IPS-18a (cell line): ENCODE data around the gene SF1.

Experiments
- H3K27ac ChIP-seq: one replicate; pipeline ENCODE4 v1.5.1; 2013; ENCODE audit warnings: low read length
- H3K27me3 ChIP-seq: one replicate; pipeline ENCODE4 v1.6.1; 2013; ENCODE audit warnings: mild to moderate bottlenecking, low read length; ENCODE audit not compliant: control insufficient read depth, insufficient read depth
- H3K36me3 ChIP-seq: one replicate; pipeline ENCODE4 v1.6.1; 2013; ENCODE audit warnings: low read depth, low read length; ENCODE audit not compliant: control insufficient read depth
- H3K4me1 ChIP-seq: one replicate; pipeline ENCODE4 v1.6.1; 2013; ENCODE audit warnings: low read depth, low read length; ENCODE audit not compliant: control insufficient read depth
- H3K4me3 ChIP-seq: one replicate; pipeline ENCODE4 v1.5.1; 2013; ENCODE audit warnings: low read length
- H3K9ac ChIP-seq: one replicate; pipeline ENCODE4 v1.6.1; 2013; ENCODE audit warnings: mild to moderate bottlenecking, low read length, moderate library complexity
- H3K9me3 ChIP-seq: one replicate; pipeline ENCODE4 v1.6.1; 2013; ENCODE audit warnings: low read depth, low read length; ENCODE audit not compliant: control insufficient read depth

The SF1 gene

GRCh38 chr11:64772303-64773018 is 5.9 kb downstream of the SF1 start:
- no peak overlapping the region for H3K9ac ChIP-seq
- peaks cover 98% of the 10 kb centered on the region for H3K36me3 ChIP-seq
- H3K9me3 ChIP-seq, result no peaks in the 10 kb centered on the region
- no peak overlapping the region for H3K4me3 ChIP-seq
- H3K4me1 ChIP-seq, result peaks cover 5% of the 10 kb centered on the region
- no peak overlapping the region for H3K27ac ChIP-seq
- H3K27me3 ChIP-seq, result no peaks in the 10 kb centered on the region

- Histone ChIP-seq H3K4me3 (no peak overlapping the region), H3K4me1 (peaks cover 9% of the 10 kb centered on the region), H3K27me3 (no peaks in the 10 kb centered on the region), H3K9ac (no peak overlapping the region), H3K27ac (no peak overlapping the region), H3K9me3 (no peaks in the 10 kb centered on the region), H3K36me3 (peaks cover 99% of the 10 kb centered on the region)
These were observed 6.5 kb downstream of the SF1 start for GRCh38 chr11:64771861-64772260.

DNA sequence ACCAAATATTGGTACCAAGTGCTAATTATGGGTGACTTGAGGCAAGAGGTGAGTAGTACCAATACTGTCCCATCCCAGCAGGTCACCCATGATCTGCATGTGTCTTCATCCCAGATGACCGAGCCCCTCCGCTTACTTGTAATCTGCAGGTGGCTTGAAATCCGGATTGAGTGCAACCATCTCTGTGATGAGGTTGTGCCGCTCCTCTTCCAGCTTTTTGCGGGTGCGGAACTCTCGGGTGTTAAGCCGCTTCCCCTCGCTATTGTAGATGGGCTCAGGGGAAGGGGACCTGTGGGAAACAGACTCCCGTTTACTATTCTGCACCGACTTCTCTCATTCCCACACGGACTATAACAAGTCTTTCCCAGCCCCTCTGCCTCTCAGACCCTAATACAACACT is 8.2 kb downstream of the SF1 start:
- H3K9ac ChIP-seq, result no peak overlapping the region
- no peak overlapping the region for H3K4me3 ChIP-seq
- H3K4me1 ChIP-seq, result peaks cover 8% of the 10 kb centered on the region
- no peaks in the 10 kb centered on the region for H3K27me3 ChIP-seq
- no peak overlapping the region for H3K27ac ChIP-seq
- H3K36me3 ChIP-seq, result peaks cover 90% of the 10 kb centered on the region
- no peaks in the 10 kb centered on the region for H3K9me3 ChIP-seq

GRCh38 chr11:64769283-64769682 is 9.1 kb downstream of the SF1 start:
- no peak overlapping the region for H3K27ac ChIP-seq
- peaks cover 17% of the 10 kb centered on the region for H3K4me1 ChIP-seq
- H3K9me3 ChIP-seq, result no peaks in the 10 kb centered on the region
- no peak overlapping the region for H3K9ac ChIP-seq
- no peak overlapping the region for H3K4me3 ChIP-seq
- H3K27me3 ChIP-seq, result no peaks in the 10 kb centered on the region
- peaks cover 90% of the 10 kb centered on the region for H3K36me3 ChIP-seq

DNA sequence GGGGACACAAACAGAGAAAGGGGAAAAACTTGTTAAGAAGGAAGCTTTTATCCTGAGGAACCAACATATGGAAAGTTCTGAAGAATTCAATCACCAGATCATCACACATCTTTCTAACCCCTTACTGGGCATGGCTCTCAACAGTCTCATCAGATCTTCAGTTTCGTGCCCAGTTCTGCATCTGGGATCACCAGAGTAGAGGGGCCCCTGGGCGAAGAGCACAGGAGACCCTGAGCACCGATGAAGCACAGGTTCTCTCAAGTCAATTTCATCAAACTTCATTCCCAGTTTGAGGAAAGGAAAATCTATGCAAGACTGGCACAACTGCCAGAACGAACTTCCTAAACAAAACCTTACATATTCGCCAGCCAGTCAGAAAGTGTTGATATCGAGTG is 10.0 kb downstream of the SF1 start:
- H3K9ac ChIP-seq, result no peak overlapping the region
- peaks cover 86% of the 10 kb centered on the region for H3K36me3 ChIP-seq
- peaks cover 27% of the 10 kb centered on the region for H3K4me1 ChIP-seq
- H3K4me3 ChIP-seq, result no peak overlapping the region
- no peaks in the 10 kb centered on the region for H3K9me3 ChIP-seq
- H3K27me3 ChIP-seq, result no peaks in the 10 kb centered on the region
- no peak overlapping the region for H3K27ac ChIP-seq

DNA sequence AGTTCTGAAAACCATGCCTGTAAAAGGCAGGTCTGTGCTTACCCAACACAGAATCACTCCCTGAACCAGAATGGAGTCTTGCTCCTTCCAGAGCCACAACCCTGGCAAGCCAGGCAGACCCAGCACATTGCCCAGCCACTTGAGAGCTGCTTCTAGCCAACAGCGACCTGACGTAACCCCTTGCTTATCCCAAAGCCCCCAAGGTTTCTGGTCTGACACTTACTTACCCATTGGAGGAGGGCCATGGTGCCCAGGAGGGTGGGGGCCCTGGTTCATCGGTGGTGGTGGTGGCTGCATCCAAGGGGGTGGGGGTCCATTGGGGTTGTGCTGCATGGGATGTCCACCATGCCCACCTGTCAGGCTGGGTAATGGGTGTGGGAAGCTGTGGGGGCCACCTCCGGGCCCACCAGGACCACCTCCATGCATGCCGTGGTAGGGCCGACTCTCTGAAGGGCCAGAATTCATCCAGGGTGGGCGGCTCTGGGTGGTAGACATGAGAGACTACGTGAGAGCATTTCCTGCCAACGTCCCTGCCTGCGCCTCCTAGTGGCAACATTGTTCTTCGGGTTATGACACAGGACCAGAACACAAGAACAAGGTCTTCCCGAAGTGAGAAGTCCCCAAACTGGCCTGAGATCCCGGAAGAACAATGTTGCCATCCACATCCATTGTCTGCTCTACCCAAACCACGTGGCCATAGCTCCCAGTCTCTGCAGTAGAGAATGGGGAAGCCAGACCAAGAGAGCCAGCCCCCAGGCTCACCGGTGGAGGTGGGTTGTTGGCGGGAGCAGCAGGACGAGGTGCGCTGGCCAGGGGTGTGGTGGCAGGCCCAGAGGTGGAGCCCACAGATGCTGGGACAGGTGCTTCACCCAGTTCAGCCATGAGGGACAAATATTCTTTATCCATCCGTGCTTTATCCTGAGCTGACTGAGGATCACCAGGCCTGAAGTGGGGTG is 10.7 kb downstream of the SF1 start:
- Histone ChIP-seq H3K27ac (no peak overlapping the region), H3K4me1 (peaks cover 33% of the 10 kb centered on the region), H3K4me3 (no peak overlapping the region), H3K27me3 (no peaks in the 10 kb centered on the region), H3K9ac (no peak overlapping the region), H3K36me3 (peaks cover 79% of the 10 kb centered on the region), H3K9me3 (no peaks in the 10 kb centered on the region)

GRCh38 chr11:64766881-64767280 is 11.5 kb downstream of the SF1 start:
- H3K4me3 ChIP-seq, result no peak overlapping the region
- no peak overlapping the region for H3K9ac ChIP-seq
- H3K27ac ChIP-seq, result no peak overlapping the region
- peaks cover 72% of the 10 kb centered on the region for H3K36me3 ChIP-seq
- H3K27me3 ChIP-seq, result no peaks in the 10 kb centered on the region
- peaks cover 39% of the 10 kb centered on the region for H3K4me1 ChIP-seq
- no peaks in the 10 kb centered on the region for H3K9me3 ChIP-seq

DNA sequence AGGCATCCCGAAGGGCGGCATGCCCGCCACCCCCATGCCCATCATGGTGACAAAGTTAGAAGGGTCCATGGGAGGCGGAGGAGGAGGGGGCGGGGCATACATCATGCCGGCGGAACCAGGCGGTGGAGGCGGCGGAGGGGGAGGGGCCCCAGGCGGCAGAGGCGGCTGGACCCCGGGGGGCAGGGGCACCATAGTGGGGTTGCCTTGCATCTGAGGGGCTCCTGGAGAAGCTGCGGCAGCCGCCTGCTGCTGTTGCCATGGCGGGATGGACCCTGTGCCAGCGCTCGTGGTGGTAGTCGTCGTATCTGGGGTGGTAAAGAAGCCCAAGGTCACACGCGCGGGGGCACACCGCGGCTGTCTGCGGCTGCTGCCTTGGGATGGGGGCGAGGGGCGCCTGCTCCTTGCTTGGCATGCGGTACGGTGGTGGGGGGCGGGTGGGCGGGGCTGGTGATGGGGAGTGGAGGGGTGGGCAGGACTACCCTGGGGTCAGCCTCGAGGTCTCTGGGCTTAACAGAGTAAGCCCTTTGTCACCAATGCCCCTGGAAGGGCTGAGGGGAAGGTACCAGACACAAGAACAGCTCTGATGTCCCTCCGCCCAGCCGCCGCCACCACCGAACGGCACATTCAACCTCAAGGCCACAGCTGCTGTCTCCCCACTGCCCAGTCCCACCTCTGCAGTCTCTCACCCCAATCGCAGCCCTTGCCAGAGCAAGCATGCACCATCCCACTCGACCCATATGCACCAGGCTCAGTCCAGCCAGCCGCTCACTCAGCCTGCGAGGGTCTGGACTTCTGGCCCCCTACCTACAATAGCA is 12.3 kb downstream of the SF1 start:
- Histone ChIP-seq H3K27ac (no peak overlapping the region), H3K27me3 (no peaks in the 10 kb centered on the region), H3K4me3 (no peak overlapping the region), H3K9ac (no peak overlapping the region), H3K9me3 (no peaks in the 10 kb centered on the region), H3K36me3 (peaks cover 64% of the 10 kb centered on the region), H3K4me1 (peaks cover 43% of the 10 kb centered on the region)

DNA sequence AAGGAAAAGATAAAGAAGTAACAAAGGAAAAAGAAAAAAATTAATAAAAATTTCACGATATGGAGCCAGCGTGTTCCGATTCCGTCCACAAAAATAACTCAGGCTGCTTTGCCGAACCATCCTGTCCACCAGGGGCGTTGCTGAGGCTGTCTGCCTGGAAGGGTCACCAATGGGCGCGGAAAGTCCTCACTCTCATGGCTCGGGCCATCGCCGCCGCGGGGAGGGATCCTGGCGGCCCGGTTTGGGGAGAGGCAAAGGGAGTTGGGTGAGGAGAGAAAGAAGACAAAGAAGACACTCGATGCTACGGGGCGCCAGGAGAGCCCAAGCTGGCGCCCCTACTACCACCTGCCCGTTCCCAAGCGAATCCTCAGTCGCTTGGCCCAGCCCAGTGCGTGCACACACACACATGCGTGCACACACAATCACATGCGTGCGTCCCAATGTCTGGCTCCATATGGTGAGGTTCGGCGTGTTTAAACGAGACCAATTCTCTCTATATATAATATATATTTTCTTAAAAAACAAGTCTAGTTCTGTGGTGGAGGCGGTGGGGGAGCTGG is 13.0 kb downstream of the SF1 start:
- H3K36me3 ChIP-seq, result peaks cover 57% of the 10 kb centered on the region
- peaks cover 49% of the 10 kb centered on the region for H3K4me1 ChIP-seq
- H3K9me3 ChIP-seq, result no peaks in the 10 kb centered on the region
- H3K27me3 ChIP-seq, result no peaks in the 10 kb centered on the region
- H3K27ac ChIP-seq, result no peak overlapping the region
- no peak overlapping the region for H3K4me3 ChIP-seq
- H3K9ac ChIP-seq, result no peak overlapping the region

- Histone ChIP-seq H3K4me1 (peaks cover 54% of the 10 kb centered on the region), H3K27ac (no peak overlapping the region), H3K9me3 (no peaks in the 10 kb centered on the region), H3K9ac (no peak overlapping the region), H3K4me3 (no peak overlapping the region), H3K36me3 (peaks cover 51% of the 10 kb centered on the region), H3K27me3 (no peaks in the 10 kb centered on the region)
These were observed 13.6 kb downstream of the SF1 start for GRCh38 chr11:64764753-64765152.

DNA sequence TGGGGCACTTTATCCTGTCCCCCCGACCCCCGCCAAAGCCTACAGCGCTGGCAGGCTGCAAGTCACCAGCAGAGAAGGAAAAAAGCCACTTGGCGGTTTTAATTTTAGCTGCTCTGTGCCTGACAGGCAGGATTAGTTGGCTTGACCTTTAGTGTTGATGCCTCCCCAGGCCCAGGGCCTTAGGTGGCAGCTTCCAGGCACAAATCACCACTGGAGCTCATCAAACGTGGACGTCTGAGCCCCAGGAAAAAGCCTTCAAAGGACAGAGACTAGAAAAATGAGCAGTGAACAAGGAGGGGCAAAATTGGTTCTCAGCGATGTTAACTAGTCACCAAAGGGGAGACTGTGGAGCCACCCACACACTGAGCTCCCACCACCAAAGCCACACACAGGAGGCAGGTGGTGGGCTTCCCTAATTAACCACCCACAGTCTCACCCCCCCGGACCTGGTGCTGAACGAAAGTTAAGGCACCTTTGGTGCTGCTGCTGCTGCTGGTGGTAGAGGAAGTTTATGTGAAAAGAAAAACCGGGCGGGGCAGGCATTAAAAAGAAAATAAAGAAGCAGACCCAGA is 14.2 kb downstream of the SF1 start:
- Histone ChIP-seq H3K4me3 (peak overlapping the region; percentile 26), H3K4me1 (peaks cover 60% of the 10 kb centered on the region), H3K9ac (peak overlapping the region; percentile 51), H3K27ac (peak overlapping the region; percentile 43), H3K9me3 (no peaks in the 10 kb centered on the region), H3K27me3 (no peaks in the 10 kb centered on the region), H3K36me3 (peaks cover 44% of the 10 kb centered on the region)
